PFSK-1 (cell line): Measurements from ENCODE around the gene GSN.

Source experiments
- FOXP2 ChIP-seq: optimal IDR thresholded peaks from 2 replicates; pipeline ENCODE3; 2011; ENCODE audit warnings: borderline replicate concordance, control low read depth, inconsistent platforms; ENCODE audit not compliant: insufficient read depth; ENCODE audit errors: extremely low read length, extremely low read depth
- POLR2AphosphoS5 ChIP-seq: IDR thresholded peaks from 2 replicates; pipeline ENCODE4 v1.6.1; 2012; ENCODE audit warnings: low read depth, mild to moderate bottlenecking, control low read depth, low read length, moderate library complexity
- SIN3A ChIP-seq: IDR thresholded peaks from 2 replicates; pipeline ENCODE4 v1.6.1; 2012; ENCODE audit warnings: mild to moderate bottlenecking, low read length, moderate library complexity, borderline replicate concordance; ENCODE audit not compliant: insufficient read depth
- TAF1 ChIP-seq: IDR thresholded peaks from 2 replicates; pipeline ENCODE4 v1.6.1; 2012; ENCODE audit warnings: low read length, control low read depth, borderline replicate concordance; ENCODE audit not compliant: insufficient read depth
- TF ChIP-seq, protein P1 (sequence below), 2 experiments: IDR thresholded peaks; 2 replicates each; pipeline versions ENCODE4 v1.6.1 to v1.8.0; 2011 to 2012; ENCODE audit warnings: low read depth in 2 of 2, low read length in 2 of 2, control low read depth in 1 of 2, inconsistent platforms in 1 of 2, mild to moderate bottlenecking in 1 of 2, moderate library complexity in 1 of 2; ENCODE audit not compliant: insufficient read depth in 1 of 2

DNA sequence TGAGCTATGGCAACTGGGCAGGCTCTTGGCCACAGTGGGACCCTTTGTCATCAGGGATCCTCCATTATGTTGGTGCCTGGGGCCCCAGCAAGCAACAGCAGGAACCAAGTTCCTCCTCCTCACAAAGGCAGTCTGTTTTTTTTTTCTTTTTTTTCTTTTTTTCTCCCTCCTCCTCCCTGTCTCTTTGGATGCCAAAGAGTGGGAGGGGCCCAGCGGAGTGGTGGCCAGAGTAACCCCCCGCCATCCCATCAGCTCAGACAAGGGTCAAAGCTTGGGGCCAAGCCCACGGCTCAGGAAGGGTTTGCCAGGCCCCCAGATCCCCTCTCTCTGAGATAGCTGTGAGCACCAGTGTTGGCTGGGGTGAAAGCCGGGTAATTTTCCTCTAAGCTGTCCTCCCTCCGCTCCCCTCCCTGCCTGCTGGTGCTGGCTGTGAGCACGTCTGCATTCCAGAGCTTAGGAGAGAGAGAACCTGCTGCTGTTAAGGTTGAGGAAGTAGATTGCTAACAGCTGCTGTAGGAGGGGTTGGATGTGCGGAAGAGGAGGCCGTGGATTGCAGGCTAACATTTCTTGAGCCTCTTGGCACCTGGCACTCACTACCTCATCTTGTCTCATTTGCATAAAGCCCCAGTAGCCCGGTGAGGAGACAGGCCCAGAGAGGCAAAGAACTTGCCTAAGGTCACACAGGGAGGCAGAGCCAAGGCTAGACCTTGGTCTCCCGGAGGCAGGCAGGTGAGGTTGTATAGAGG is 21.2 kb downstream of the GSN start:
- TF ChIP-seq SIN3A, result no peak
- TF ChIP-seq, protein P1, sequence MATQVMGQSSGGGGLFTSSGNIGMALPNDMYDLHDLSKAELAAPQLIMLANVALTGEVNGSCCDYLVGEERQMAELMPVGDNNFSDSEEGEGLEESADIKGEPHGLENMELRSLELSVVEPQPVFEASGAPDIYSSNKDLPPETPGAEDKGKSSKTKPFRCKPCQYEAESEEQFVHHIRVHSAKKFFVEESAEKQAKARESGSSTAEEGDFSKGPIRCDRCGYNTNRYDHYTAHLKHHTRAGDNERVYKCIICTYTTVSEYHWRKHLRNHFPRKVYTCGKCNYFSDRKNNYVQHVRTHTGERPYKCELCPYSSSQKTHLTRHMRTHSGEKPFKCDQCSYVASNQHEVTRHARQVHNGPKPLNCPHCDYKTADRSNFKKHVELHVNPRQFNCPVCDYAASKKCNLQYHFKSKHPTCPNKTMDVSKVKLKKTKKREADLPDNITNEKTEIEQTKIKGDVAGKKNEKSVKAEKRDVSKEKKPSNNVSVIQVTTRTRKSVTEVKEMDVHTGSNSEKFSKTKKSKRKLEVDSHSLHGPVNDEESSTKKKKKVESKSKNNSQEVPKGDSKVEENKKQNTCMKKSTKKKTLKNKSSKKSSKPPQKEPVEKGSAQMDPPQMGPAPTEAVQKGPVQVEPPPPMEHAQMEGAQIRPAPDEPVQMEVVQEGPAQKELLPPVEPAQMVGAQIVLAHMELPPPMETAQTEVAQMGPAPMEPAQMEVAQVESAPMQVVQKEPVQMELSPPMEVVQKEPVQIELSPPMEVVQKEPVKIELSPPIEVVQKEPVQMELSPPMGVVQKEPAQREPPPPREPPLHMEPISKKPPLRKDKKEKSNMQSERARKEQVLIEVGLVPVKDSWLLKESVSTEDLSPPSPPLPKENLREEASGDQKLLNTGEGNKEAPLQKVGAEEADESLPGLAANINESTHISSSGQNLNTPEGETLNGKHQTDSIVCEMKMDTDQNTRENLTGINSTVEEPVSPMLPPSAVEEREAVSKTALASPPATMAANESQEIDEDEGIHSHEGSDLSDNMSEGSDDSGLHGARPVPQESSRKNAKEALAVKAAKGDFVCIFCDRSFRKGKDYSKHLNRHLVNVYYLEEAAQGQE (IDR thresholded peaks at IDR 0.05; ENCODE audit: insufficient read depth in 1 of 2, low read depth in 2 of 2, low read length in 2 of 2), result no peak
- TF ChIP-seq POLR2AphosphoS5, result no peak
- no peak for TF ChIP-seq TAF1
- TF ChIP-seq FOXP2, result no peak
